NCI-H2029 treated with DMSO at 0.1 percent for 48 hours (cell line): ENCODE measurements around the gene FRK.
"Not testable (repeated sequence)": the region's sequence is repeated elsewhere in the genome, so short reads cannot be mapped to it uniquely, and the experiment has no call there.

Experiments used
- DNase-seq: peaks from one replicate; lab custom pipeline; 2025; lab: John Stamatoyannopoulos, UW

FRK gene

DNA sequence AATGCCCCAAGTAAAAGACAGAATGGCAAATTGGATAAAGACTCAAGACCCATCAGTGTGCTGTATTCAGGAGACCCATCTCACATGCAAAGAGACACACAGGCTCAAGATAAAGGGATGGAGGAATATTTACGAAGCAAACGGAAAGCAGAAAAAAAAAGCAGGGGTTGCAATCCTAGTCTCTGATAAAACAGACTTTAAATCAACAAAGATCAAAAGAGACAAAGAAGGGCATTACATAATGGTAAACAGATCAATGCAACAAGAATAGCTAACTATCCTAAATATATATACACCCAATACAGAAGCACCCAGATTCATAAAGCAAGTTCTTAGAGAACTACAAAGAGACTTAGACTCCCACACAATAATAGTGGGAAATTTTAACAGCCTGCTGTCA is 123.2 kb downstream of the FRK start:
- not testable (repeated sequence) for DNase-seq

DNA sequence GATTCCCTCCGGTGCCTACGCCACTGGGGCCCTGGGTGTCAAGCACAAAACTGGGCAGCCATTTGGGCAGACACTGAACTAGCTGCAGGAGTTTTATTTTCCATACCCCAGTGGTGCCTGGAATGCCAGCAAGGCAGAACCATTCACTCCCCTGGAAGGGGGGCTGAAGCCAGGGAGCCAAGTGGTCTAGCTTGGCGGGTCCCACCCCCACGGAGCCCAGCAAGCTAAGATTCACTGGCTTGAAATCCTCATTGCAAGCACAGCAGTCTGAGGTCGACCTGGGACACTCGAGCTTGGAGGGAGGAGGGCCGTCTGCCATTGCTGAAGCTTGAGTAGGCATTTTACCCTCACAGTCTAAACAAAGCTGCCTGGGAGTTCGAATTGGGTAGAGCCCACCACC is 125.3 kb downstream of the FRK start:
- DNase-seq, result no peak

- DNase-seq, result no peak
These were observed 125.9 kb downstream of the FRK start for GRCh38 chr6:115934829-115935228.

DNA sequence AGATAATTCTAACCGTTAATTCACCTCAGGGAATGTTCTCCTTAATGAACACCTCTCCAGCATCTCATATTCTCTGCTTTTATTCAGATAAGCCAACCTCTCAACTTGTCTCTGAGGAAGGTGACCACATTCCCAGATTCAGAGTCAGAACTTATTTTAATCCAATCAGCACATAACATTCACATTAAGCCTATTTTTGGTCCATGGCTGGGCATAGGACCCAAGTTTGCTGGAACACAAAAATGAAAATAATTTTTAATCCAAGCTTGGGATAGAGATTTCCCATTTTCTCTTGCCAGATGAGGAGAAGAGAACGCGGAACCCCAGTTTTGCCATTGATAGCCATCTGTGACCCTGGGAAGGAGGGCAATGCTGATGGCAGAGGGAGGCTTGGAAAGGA is 126.5 kb downstream of the FRK start:
- no peak for DNase-seq

- DNase-seq, result no peak
These were observed 128.2 kb downstream of the FRK start for GRCh38 chr6:115932481-115932880.

- not testable (repeated sequence) for DNase-seq
These were observed 132.7 kb downstream of the FRK start for GRCh38 chr6:115928000-115928399.

DNA sequence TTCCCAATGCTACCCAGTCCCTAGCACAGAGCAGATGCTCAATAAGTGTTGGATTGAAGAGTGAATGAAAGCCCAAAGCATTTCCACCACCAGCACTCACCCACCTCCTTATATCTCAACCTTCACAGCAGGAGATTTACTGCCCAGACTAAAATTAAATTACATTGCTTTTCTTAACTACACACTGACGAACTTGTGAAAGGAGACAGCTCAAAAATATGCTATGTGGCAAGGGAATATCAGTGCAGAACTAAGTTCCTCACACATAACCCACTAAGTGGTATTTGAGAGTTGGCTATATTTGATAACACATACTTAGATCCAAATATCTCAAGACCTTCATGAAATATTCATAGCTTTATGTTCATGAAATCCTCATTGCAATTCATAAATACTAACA is 137.7 kb downstream of the FRK start:
- DNase-seq, result no peak

GRCh38 chr6:115914098-115914497 is 146.6 kb downstream of the FRK start:
- DNase-seq, result no peak

GRCh38 chr6:115909923-115910546 is 150.7 kb downstream of the FRK start:
- DNase-seq, result no peak

DNA sequence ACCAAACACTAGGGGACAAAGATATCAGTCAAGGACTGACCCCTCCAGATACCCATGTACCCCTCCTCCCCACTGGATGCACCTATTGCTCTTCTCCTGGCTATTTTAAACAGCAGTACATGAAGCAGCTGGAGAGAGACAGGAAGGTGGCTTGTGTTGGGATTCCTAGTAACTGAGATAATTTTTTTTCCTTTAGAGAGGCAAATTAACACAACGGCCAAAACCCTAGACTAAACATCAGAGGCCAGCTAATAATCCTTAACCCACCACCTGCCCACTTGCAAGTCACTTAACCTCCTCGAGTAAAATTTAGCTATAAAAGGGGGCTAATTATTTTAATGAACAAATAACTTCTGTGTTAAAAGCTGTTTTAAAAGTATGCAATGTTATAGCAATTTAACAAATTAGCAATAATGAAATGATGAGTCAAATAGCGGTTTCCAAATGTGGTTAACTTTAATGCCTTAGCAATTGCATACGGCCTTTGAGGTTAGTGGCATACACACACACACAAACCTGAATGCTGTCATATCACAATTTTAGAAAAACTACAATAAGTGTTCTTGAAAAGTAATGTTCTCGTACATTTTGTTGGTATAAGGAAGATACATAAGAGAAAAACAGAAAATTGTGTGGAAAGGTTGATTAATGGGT is 151.7 kb downstream of the FRK start:
- DNase-seq, result no peak

DNA sequence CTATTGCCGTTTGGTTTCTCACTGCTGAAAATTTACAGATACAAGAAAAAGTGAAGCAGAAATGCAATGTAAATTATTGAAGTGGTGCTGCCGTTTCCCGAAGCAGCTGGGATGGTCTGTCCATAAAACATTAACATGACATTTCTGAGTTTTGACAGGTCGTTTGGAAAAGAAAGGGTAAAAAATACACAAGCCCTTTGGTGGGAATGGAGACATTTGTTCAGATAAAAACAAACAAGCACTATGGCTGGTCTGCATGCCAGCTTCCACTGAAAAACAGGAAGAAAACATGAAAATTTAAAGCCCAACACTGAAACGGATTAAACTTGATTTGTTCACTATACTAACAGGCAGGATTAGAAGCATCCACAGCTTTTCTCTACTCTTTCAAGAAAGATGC is 155.2 kb downstream of the FRK start:
- DNase-seq, result no peak

DNA sequence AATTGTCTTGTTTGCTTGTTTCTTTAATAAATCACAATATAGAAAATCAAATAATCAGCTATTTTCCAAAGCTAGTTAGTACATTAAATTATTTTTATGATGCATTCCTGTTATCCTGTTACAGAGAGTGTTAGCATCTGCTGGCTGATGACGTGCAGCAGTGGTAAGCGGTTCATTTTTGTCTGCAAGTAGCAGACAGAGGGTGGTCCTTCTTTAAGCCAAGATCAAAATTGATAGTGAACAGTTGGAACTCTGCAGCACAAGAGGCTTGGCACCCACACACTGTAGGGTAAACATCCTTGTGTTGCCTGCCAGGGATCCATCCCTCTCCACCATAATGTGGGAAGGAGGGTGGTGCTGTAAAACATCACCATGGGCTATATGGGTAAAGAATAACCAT is 158.3 kb downstream of the FRK start:
- no peak for DNase-seq

- DNase-seq, result no peak
These were observed 158.8 kb downstream of the FRK start for GRCh38 chr6:115901896-115902295.

DNA sequence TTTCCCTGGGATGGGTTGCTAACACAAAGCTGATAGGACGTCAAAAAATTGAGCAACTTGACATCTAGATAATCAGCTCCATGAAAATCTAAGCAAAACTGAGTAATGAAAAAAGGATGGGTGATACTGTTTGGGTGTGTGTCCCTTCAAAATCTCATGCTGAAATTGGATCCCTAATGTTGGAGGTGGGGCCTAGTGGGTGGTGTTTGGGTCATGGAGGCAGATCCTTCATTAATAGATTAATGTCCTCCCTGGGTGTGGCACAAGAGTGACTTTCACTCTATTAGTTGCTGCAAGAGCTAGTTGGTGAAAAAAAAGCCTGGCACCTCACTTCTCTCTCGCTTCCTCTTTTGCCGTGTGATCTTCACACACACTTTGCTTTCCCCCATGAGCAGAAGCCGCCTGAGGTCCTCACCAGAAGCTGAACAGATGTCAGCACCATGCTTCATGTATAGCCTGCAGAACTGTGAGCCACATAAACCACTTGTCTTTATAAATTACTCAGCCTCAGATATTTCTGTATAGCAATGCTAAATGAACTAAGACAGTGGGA is 160.9 kb downstream of the FRK start:
- no peak for DNase-seq

DNA sequence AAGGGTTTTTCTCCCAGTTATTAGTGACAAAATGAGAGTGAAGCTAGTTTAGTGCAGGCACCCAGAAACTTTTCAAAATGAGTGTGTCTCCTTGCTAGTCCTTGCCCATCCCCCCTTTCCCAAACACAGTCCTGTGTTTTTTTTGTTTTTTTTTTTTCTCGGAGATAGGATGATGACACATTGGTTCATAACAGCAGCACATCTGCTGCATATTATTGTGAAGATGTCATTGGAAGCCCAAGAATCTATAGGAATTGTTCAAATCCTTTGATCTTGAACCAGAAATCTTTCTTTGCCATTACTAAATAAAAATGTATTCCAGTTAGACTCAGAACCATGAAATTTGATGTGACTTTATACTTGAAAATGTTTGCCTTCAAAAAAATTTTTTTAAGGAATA is 162.4 kb downstream of the FRK start:
- DNase-seq, result no peak

GRCh38 chr6:115896538-115897129 is 164.1 kb downstream of the FRK start:
- DNase-seq, result peak; percentile 47

DNA sequence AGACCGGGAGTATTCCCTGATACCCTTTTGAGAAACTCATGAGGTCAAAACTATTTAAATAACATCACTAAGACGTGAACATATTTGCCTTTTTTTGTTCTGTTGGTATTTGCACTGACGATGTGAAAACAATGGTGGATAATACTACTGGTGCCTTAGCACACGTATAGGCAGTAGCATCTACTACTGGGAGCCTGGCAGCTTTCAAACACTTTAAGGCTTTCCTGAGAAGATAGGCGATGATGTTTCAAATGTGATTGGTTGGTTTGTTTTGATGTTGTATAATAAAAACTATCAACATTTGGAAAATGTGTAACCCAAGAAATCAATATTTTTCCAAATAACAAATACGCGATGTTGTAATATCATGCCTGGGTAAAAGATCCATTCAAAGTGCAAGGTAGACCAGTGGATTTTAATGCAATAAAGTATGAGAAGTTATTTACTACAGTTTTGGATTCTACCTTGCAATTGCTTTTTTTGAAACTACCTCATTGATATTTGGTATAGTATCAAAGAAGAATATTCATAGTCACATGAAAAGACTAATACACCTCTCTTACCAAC is 166.2 kb downstream of the FRK start:
- DNase-seq, result no peak

DNA sequence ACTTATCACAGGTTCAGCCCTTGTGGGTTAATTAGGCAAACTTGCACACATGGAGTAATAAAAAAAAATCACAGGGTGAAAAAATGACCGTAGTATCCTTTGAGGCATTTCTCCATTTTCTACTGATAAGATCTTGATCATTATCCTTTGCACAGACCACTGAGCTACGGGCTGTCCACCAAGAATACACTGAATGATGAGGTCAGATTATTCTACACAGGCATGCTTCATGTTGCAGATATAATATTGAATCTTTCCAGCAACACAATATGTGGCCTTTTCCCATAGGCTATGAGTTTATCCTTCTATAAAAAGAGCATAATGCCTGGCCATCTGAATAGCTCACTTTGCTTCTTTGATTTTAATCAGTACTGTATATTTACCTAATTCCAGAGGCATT is 168.9 kb downstream of the FRK start:
- no peak for DNase-seq

DNA sequence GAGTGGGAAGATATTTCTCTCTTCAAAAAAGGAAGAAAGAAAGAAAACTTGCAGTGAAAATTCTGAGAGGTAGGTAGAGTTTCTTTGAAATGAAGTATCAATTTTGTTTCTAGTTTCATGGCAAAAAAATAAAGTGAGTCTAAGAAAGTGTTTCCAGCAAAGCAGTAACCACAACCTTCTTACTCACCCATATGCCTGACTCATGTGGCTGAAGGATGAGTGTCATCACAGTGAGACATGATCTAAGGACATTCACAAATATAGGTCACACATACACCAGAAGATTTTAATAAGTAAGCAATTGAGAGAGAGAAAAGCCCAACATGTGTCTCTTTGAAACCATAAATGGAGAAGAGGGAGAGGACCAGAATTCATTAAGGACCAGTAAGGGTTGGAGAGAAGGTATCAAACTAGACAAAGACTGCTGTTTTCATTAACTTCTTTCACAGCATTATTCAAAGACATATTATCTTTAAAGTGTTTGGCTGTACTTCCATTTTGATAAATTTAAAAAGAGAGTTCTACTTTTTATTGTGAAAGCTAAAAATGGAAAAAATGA is 169.5 kb downstream of the FRK start:
- DNase-seq, result no peak

GRCh38 chr6:115890238-115890637 is 170.5 kb downstream of the FRK start:
- no peak for DNase-seq

GRCh38 chr6:115888687-115889470 is 171.8 kb downstream of the FRK start:
- not testable (repeated sequence) for DNase-seq

GRCh38 chr6:115887891-115888290 is 172.8 kb downstream of the FRK start:
- no peak for DNase-seq
